Hematopoietic multipotent progenitor cell treated with erythropoietin and hydrocortisone succinate and interleukin-3 and kit ligand, for 15 days (in vitro differentiated cells): Measurements from ENCODE around the gene KNTC1.
"Not testable (repeated sequence)": the region's sequence is repeated elsewhere in the genome, so short reads cannot be mapped to it uniquely, and the experiment has no call there.

Experiments
- DNase-seq: peaks from one replicate; pipeline ENCODE4 v3.0.0-alpha.2; 2015; ENCODE audit warnings: low spot score

KNTC1 gene

GRCh38 chr12:122563361-122563760 is 36.3 kb downstream of the KNTC1 start:
- no peak for DNase-seq

- not testable (repeated sequence) for DNase-seq
These were observed 39.8 kb downstream of the KNTC1 start for GRCh38 chr12:122566816-122567215.

- no peak for DNase-seq
These were observed 42.2 kb downstream of the KNTC1 start for GRCh38 chr12:122569288-122569687.

- not testable (repeated sequence) for DNase-seq
These were observed 43.0 kb downstream of the KNTC1 start for GRCh38 chr12:122570006-122570405.

- DNase-seq = no peak
These were observed 44.8 kb downstream of the KNTC1 start for GRCh38 chr12:122571821-122572220.

GRCh38 chr12:122583294-122583693 is 56.2 kb downstream of the KNTC1 start:
- not testable (repeated sequence) for DNase-seq

- no peak for DNase-seq
These were observed 57.3 kb downstream of the KNTC1 start for GRCh38 chr12:122584177-122584863.

GRCh38 chr12:122590990-122591389 is 63.9 kb downstream of the KNTC1 start:
- no peak for DNase-seq

GRCh38 chr12:122591966-122592365 is 64.9 kb downstream of the KNTC1 start:
- not testable (repeated sequence) for DNase-seq

GRCh38 chr12:122592543-122592942 is 65.5 kb downstream of the KNTC1 start:
- not testable (repeated sequence) for DNase-seq

- no peak for DNase-seq
These were observed 66.9 kb downstream of the KNTC1 start for GRCh38 chr12:122593910-122594309.

- no peak for DNase-seq
These were observed 69.8 kb downstream of the KNTC1 start for GRCh38 chr12:122596838-122597237.

GRCh38 chr12:122602456-122602855 is 75.4 kb downstream of the KNTC1 start:
- DNase-seq = no peak

- no peak for DNase-seq
These were observed 77.9 kb downstream of the KNTC1 start for GRCh38 chr12:122604993-122605392.

GRCh38 chr12:122609732-122610131 is 82.7 kb downstream of the KNTC1 start:
- no peak for DNase-seq

- no peak for DNase-seq
These were observed 83.2 kb downstream of the KNTC1 start for GRCh38 chr12:122610207-122610606.

- DNase-seq = no peak
These were observed 83.9 kb downstream of the KNTC1 start for GRCh38 chr12:122610911-122611310.

- no peak for DNase-seq
These were observed 87.8 kb downstream of the KNTC1 start for GRCh38 chr12:122614839-122615238.

GRCh38 chr12:122615780-122616179 is 88.7 kb downstream of the KNTC1 start:
- no peak for DNase-seq

GRCh38 chr12:122635471-122635870 is 108.4 kb downstream of the KNTC1 start:
- DNase-seq = no peak

GRCh38 chr12:122643207-122643805 is 116.3 kb downstream of the KNTC1 start:
- DNase-seq = no peak

- no peak for DNase-seq
These were observed 119.6 kb downstream of the KNTC1 start for GRCh38 chr12:122646517-122647217.

GRCh38 chr12:122651520-122652224 is 124.6 kb downstream of the KNTC1 start:
- no peak for DNase-seq
